ENCODE results near the gene RALGAPA2.
A peak's percentile ranks its signal among the peaks of the same experiment; 100 is the strongest.

The RALGAPA2 gene

GRCh38 chr20:20664795-20665589 is 47.5 kb downstream of the RALGAPA2 start:
- peak; percentile 62 for DNase-seq (ENCODE audit: low read depth)
- peak; percentile 65 for TF ChIP-seq CTCF (IDR thresholded peaks at IDR 0.05; ENCODE audit: insufficient read depth, low read depth, low read length, missing control alignments)
- H3K4me3 ChIP-seq (ENCODE audit: low read depth, low read length), result no peak overlapping the region

GRCh38 chr20:20663841-20664240 is 48.6 kb downstream of the RALGAPA2 start:
- no peak for DNase-seq (ENCODE audit: low read depth)
- no peak for TF ChIP-seq CTCF (IDR thresholded peaks at IDR 0.05; ENCODE audit: insufficient read depth, low read depth, low read length, missing control alignments)
- no peak overlapping the region for H3K4me3 ChIP-seq (ENCODE audit: low read depth, low read length)

GRCh38 chr20:20658871-20659431 is 53.5 kb downstream of the RALGAPA2 start:
- TF ChIP-seq CTCF (IDR thresholded peaks at IDR 0.05; ENCODE audit: insufficient read depth, low read depth, low read length, missing control alignments), result no peak
- H3K4me3 ChIP-seq (ENCODE audit: low read depth, low read length), result no peak overlapping the region
- DNase-seq (ENCODE audit: low read depth), result no peak

- H3K4me3 ChIP-seq (ENCODE audit: low read depth, low read length), result no peak overlapping the region
- TF ChIP-seq CTCF (IDR thresholded peaks at IDR 0.05; ENCODE audit: insufficient read depth, low read depth, low read length, missing control alignments), result no peak
- no peak for DNase-seq (ENCODE audit: low read depth)
These were observed 54.3 kb downstream of the RALGAPA2 start for GRCh38 chr20:20658123-20658522.

- TF ChIP-seq CTCF (IDR thresholded peaks at IDR 0.05; ENCODE audit: insufficient read depth, low read depth, low read length, missing control alignments), result no peak
- no peak overlapping the region for H3K4me3 ChIP-seq (ENCODE audit: low read depth, low read length)
- DNase-seq (ENCODE audit: low read depth), result no peak
These were observed 55.4 kb downstream of the RALGAPA2 start for GRCh38 chr20:20657092-20657491.

- no peak for DNase-seq (ENCODE audit: low read depth)
- no peak for TF ChIP-seq CTCF (IDR thresholded peaks at IDR 0.05; ENCODE audit: insufficient read depth, low read depth, low read length, missing control alignments)
- no peak overlapping the region for H3K4me3 ChIP-seq (ENCODE audit: low read depth, low read length)
These were observed 56.6 kb downstream of the RALGAPA2 start for GRCh38 chr20:20655883-20656282.

All from GM12865 (cell line).